Endothelial cell of umbilical vein (primary cell): ENCODE data around the gene PRUNE2.

Experiments used
- CTCF ChIP-seq, 2 donors: IDR thresholded peaks; 1 replicate in 1 of 2; 2 replicates in 1 of 2; pipeline ENCODE4 v1.5.1; 2011; ENCODE audit warnings: low read length in 2 of 2, mild to moderate bottlenecking in 2 of 2, moderate library complexity in 2 of 2, control low read depth in 1 of 2, inconsistent platforms in 1 of 2, low read depth in 1 of 2; ENCODE audit not compliant: insufficient read depth in 1 of 2; ENCODE audit errors: extremely low read depth in 1 of 2
- EZH2 ChIP-seq: IDR thresholded peaks from 2 replicates; pipeline ENCODE4 v1.6.1; 2012; ENCODE audit warnings: borderline replicate concordance, low read depth, mild to moderate bottlenecking, moderate library complexity, low read length, inconsistent platforms; ENCODE audit not compliant: severe bottlenecking
- GATA2 ChIP-seq: IDR thresholded peaks from 2 replicates; pipeline ENCODE4 v1.7.0; 2011; ENCODE audit warnings: low read depth, mild to moderate bottlenecking, moderate library complexity, mixed read lengths, low read length; ENCODE audit not compliant: insufficient read length, insufficient read depth
- JUN ChIP-seq: IDR thresholded peaks from 2 replicates; pipeline ENCODE4 v1.6.1; 2011; ENCODE audit warnings: borderline replicate concordance, low read depth; ENCODE audit not compliant: insufficient read length, insufficient read depth
- MAX ChIP-seq: IDR thresholded peaks from 2 replicates; pipeline ENCODE4 v1.6.1; 2011; ENCODE audit not compliant: insufficient read depth, insufficient read length
- POLR2A ChIP-seq: IDR thresholded peaks from 2 replicates; pipeline ENCODE4 v1.6.1; 2012; ENCODE audit warnings: low read depth, mild to moderate bottlenecking, control low read depth, low read length
- POLR2AphosphoS5 ChIP-seq: IDR thresholded peaks from 2 replicates; pipeline ENCODE4 v1.6.1; 2012; ENCODE audit warnings: low read depth, mild to moderate bottlenecking, control low read depth, low read length, moderate library complexity; ENCODE audit not compliant: insufficient read depth

DNA sequence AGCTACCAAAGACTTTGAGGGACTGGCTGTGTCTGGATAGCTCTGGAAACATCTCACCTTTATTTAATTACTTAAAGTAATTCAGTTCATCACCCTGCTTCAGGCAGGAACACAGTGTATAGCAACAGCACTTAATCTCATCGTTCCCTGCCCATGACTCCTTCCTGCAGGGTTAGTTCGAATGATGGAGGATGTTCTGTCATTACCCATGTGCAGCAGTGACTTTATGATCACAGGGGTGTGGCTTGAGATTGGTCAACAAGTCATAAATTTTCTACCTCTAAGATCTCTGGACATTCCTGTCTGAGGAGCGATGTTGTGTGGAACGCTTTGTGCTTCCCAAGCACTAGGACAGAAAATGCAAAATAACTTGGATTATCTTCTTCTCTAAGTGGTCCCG lies 37.1 kb upstream of the PRUNE2 start:
- TF ChIP-seq CTCF (IDR thresholded peaks at IDR 0.05; ENCODE audit: extremely low read depth in 1 of 2, insufficient read depth in 1 of 2, low read depth in 1 of 2, low read length in 2 of 2) (no peak), POLR2A (no peak), POLR2AphosphoS5 (no peak), EZH2 (no peak), MAX (no peak), JUN (no peak), GATA2 (no peak)
